PFSK-1 (cell line): ENCODE results near the gene IL2RA.

Experiments used
- FOXP2 ChIP-seq: optimal IDR thresholded peaks from 2 replicates; pipeline ENCODE3; 2011; ENCODE audit warnings: borderline replicate concordance, control low read depth, inconsistent platforms; ENCODE audit not compliant: insufficient read depth; ENCODE audit errors: extremely low read length, extremely low read depth
- POLR2AphosphoS5 ChIP-seq: IDR thresholded peaks from 2 replicates; pipeline ENCODE4 v1.6.1; 2012; ENCODE audit warnings: low read depth, mild to moderate bottlenecking, control low read depth, low read length, moderate library complexity
- REST ChIP-seq, 2 experiments: IDR thresholded peaks; 2 replicates each; pipeline versions ENCODE4 v1.6.1 to v1.8.0; 2011 to 2012; ENCODE audit warnings: low read depth in 2 of 2, low read length in 2 of 2, control low read depth in 1 of 2, inconsistent platforms in 1 of 2, mild to moderate bottlenecking in 1 of 2, moderate library complexity in 1 of 2; ENCODE audit not compliant: insufficient read depth in 1 of 2
- SIN3A ChIP-seq: IDR thresholded peaks from 2 replicates; pipeline ENCODE4 v1.6.1; 2012; ENCODE audit warnings: mild to moderate bottlenecking, low read length, moderate library complexity, borderline replicate concordance; ENCODE audit not compliant: insufficient read depth
- TAF1 ChIP-seq: IDR thresholded peaks from 2 replicates; pipeline ENCODE4 v1.6.1; 2012; ENCODE audit warnings: low read length, control low read depth, borderline replicate concordance; ENCODE audit not compliant: insufficient read depth

DNA sequence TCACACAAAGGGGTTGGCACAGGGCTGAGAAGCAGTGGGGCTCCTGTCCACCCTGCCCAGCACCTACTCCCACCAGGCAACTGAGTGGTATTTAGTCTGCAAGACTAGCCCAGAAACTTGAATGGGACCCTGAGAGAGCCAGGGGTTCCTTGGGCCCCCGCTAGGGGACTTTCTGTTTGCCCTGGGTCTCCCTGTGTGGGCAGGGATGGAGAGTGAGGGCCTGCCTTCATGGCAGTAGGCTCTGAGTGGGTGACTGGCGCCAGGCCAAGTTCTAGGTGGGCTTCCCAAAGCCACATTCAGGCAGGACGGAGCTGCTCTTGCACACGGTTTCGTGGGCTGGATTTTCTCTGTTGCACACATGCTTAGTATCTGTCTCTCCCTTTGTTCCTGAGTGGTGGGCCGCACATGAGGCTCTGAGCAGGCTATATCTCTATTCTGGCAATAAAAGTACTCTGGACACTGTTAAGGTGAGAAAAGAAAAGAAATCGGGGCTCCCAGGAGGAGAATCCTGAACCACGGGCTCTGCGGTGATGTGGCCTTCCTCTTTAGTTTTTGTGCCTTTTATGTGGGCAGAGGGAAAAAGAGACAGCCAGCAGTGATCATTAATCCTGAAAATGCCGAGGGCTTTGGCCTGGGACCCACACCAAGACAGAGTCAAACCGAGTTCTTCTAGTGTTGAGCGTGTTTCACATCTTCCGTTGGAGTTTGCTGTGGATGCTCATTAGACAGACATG lies 26.9 kb downstream of the IL2RA start:
- TF ChIP-seq TAF1 (no peak), SIN3A (no peak), POLR2AphosphoS5 (no peak), REST (IDR thresholded peaks at IDR 0.05; ENCODE audit: insufficient read depth in 1 of 2, low read depth in 2 of 2, low read length in 2 of 2) (no peak), FOXP2 (no peak)
